Measurements from ENCODE around the gene MAN1B1. TPM values are rescaled to one million over a fixed set of nuclear protein-coding genes. Genes with fewer than 3 reads are reported as not detected.

MAN1B1 gene
- total and polyA plus RNA-seq, 2 of the 8 experiments (the other 6 are each of a cell fraction or from before 2014, with no cell fraction given), result 33.7 to 36.3 TPM

- TF ChIP-seq CTBP2 (IDR thresholded peaks at IDR 0.05; ENCODE audit: borderline replicate concordance, insufficient read depth, insufficient read length, low read length) (no peak), HDAC2 (IDR thresholded peaks at IDR 0.05; ENCODE audit: borderline replicate concordance in 1 of 2, low read depth in 2 of 2, low read length in 2 of 2) (no peak), JUN (IDR thresholded peaks at IDR 0.05; ENCODE audit: low read depth, low read length) (no peak)
Observed at GRCh38 chr9:137057545-137057944, 29.2 kb upstream of the MAN1B1 start (continued).
